TTC549 (cell line): ENCODE data around the gene CYBRD1.

Source experiments
- FAIRE-seq: peaks from 2 replicates; lab custom pipeline; 2012; peaks lifted over from hg19 to GRCh38; lab: Jason Lieb, UNC

Gene CYBRD1

DNA sequence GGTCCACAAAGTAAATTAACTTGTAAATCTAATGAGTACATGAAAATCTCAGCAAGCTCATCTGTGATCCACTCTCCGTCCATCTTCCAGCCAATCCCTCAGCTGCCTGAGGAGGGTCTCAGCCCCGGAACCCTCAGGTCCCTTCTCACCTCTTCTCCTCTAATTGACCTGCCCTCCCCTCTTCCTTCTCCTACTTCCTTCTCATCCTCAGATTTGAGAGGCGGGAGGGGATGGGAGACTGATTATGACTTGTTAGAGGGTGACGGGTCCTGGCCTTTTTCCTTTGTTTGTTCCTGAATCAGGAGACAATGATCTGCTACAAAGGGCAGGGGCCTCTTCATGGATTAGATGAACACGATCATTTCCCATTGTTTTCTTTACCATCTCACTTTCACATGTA is 80.1 kb downstream of the CYBRD1 start:
- FAIRE-seq, result no peak
